ENCODE measurements around the gene SAMD10. TPM values are rescaled to one million over a fixed set of nuclear protein-coding genes. Genes with fewer than 3 reads are reported as not detected.

The SAMD10 gene
- polyA plus RNA-seq, 1 of the 3 experiments (the other 2 are of a cell fraction), result 11.6 TPM

GRCh38 chr20:63952769-63953168, 26.7 kb downstream of the SAMD10 start:
- 97% methylated on average over 13 of the region's 14 CpGs for WGBS (ENCODE audit: low lambda C conversion rate)
- CTCF ChIA-PET, result interaction anchor here (0.7 to 2.9 kb wide), 5 partner anchors 168 to 456 kb away, joined by 3 to 13 read pairs (median 7); partner anchors contain the start of gene PTK6
- H4K20me1 ChIP-seq (ENCODE audit: insufficient read depth), result peaks cover 70% of the 10 kb centered on the region

More at GRCh38 chr20:63952769-63953168, 26.7 kb downstream of the SAMD10 start:
- peaks cover 80% of the 10 kb centered on the region for H3K79me2 ChIP-seq (ENCODE audit: insufficient read depth)
- H3K9me2 ChIP-seq, result no peaks in the 10 kb centered on the region
- no peak overlapping the region for H3K27ac ChIP-seq (ENCODE audit: low read depth in 2 of 2, low read length in 1 of 2)
- POLR2A ChIA-PET, result no interaction called here
- H3F3A ChIP-seq (replicated peaks; ENCODE audit: insufficient read depth), result peaks cover 27% of the 10 kb centered on the region
- no peak overlapping the region for H3K4me2 ChIP-seq
- H2AFZ ChIP-seq (ENCODE audit: low read depth), result no peak overlapping the region
- no peaks in the 10 kb centered on the region for H3K36me3 ChIP-seq (replicated peaks in 1 of 2; ENCODE audit: control insufficient read depth in 1 of 2, insufficient read depth in 2 of 2, low read length in 1 of 2)
- no peak overlapping the region for H3K4me3 ChIP-seq (ENCODE audit: low read depth in 2 of 2, low read length in 1 of 2)
- no peak for TF ChIP-seq ELF1 (IDR thresholded peaks at IDR 0.05)
- TF ChIP-seq GABPA (IDR thresholded peaks at IDR 0.05; ENCODE audit: low read depth), result no peak
- no peak for TF ChIP-seq TEAD4 (IDR thresholded peaks at IDR 0.05; ENCODE audit: borderline replicate concordance, insufficient read depth)
- no peak for TF ChIP-seq SIN3A (IDR thresholded peaks at IDR 0.05; ENCODE audit: borderline replicate concordance, low read depth, low read length)
- no peak for TF ChIP-seq CTCF (IDR thresholded peaks at IDR 0.05)
- TF ChIP-seq POLR2AphosphoS5 (IDR thresholded peaks at IDR 0.05; ENCODE audit: low read depth, low read length), result no peak
- TF ChIP-seq MEF2A (IDR thresholded peaks at IDR 0.05; ENCODE audit: borderline replicate concordance, low read depth), result no peak
- no peak for TF ChIP-seq RXRA (IDR thresholded peaks at IDR 0.05; ENCODE audit: borderline replicate concordance, low read depth)
- no peak for TF ChIP-seq REST (IDR thresholded peaks at IDR 0.05; ENCODE audit: low read depth, low read length)
- no peak for TF ChIP-seq NFIC (IDR thresholded peaks at IDR 0.05; ENCODE audit: borderline replicate concordance)
- TF ChIP-seq RFX5 (IDR thresholded peaks at IDR 0.05; ENCODE audit: low read length), result no peak
- H3K9ac ChIP-seq, result no peak overlapping the region
- DNase-seq, result no peak
- peaks cover 19 to 62% of the 10 kb centered on the region in 2 experiments; a peak in 3 of 4 replicates for H3K4me1 ChIP-seq (ENCODE audit: control insufficient read depth in 1 of 2, insufficient read depth in 2 of 2, low read depth in 1 of 2, low read length in 1 of 2)
- no peaks in the 10 kb centered on the region for H3K9me3 ChIP-seq
- no peaks in the 10 kb centered on the region for H3K27me3 ChIP-seq (ENCODE audit: insufficient read depth)
